IPS-15b (cell line): ENCODE measurements around the gene CDKL2.
"Not testable (repeated sequence)": the region's sequence is repeated elsewhere in the genome, so short reads cannot be mapped to it uniquely, and the experiment has no call there.

Experiments used
- H3K27me3 ChIP-seq: one replicate; pipeline ENCODE4 v1.6.1; 2013; ENCODE audit warnings: low read length; ENCODE audit not compliant: control insufficient read depth, insufficient read depth
- H3K36me3 ChIP-seq: one replicate; pipeline ENCODE4 v1.6.1; 2013; ENCODE audit warnings: low read length; ENCODE audit not compliant: control insufficient read depth, insufficient read depth
- H3K4me1 ChIP-seq: one replicate; pipeline ENCODE4 v1.6.1; 2013; ENCODE audit warnings: mild to moderate bottlenecking, low read length; ENCODE audit not compliant: control insufficient read depth, insufficient read depth
- H3K4me3 ChIP-seq: one replicate; pipeline ENCODE4 v1.5.1; 2013; ENCODE audit warnings: low read depth, low read length
- H3K9ac ChIP-seq: one replicate; pipeline ENCODE4 v1.6.1; 2013; ENCODE audit warnings: low read depth, mild to moderate bottlenecking, low read length
- H3K9me3 ChIP-seq: one replicate; pipeline ENCODE4 v1.6.1; 2013; ENCODE audit warnings: mild to moderate bottlenecking, low read length; ENCODE audit not compliant: control insufficient read depth, insufficient read depth

CDKL2 gene

GRCh38 chr4:75545526-75545925 is 84.8 kb downstream of the CDKL2 start:
- Histone ChIP-seq H3K4me1 (no peaks in the 10 kb centered on the region), H3K4me3 (no peak overlapping the region), H3K36me3 (no peaks in the 10 kb centered on the region), H3K9ac (no peak overlapping the region), H3K9me3 (no peaks in the 10 kb centered on the region), H3K27me3 (no peaks in the 10 kb centered on the region)

GRCh38 chr4:75544870-75545269 is 85.5 kb downstream of the CDKL2 start:
- no peak overlapping the region for H3K4me3 ChIP-seq
- H3K4me1 ChIP-seq = no peaks in the 10 kb centered on the region
- no peaks in the 10 kb centered on the region for H3K36me3 ChIP-seq
- H3K9me3 ChIP-seq = no peaks in the 10 kb centered on the region
- H3K27me3 ChIP-seq = no peaks in the 10 kb centered on the region
- no peak overlapping the region for H3K9ac ChIP-seq

- not testable (repeated sequence) for H3K36me3 ChIP-seq, H3K9ac ChIP-seq, H3K27me3 ChIP-seq, H3K9me3 ChIP-seq, H3K4me3 ChIP-seq, H3K4me1 ChIP-seq
These were observed 86.1 kb downstream of the CDKL2 start for GRCh38 chr4:75544220-75544619.

GRCh38 chr4:75542824-75543223 is 87.5 kb downstream of the CDKL2 start:
- no peaks in the 10 kb centered on the region for H3K27me3 ChIP-seq
- no peaks in the 10 kb centered on the region for H3K9me3 ChIP-seq
- no peak overlapping the region for H3K9ac ChIP-seq
- H3K36me3 ChIP-seq = no peaks in the 10 kb centered on the region
- no peaks in the 10 kb centered on the region for H3K4me1 ChIP-seq
- H3K4me3 ChIP-seq = no peak overlapping the region

- not testable (repeated sequence) for H3K4me3 ChIP-seq, H3K27me3 ChIP-seq, H3K9ac ChIP-seq, H3K4me1 ChIP-seq, H3K36me3 ChIP-seq, H3K9me3 ChIP-seq
These were observed 93.0 kb downstream of the CDKL2 start for GRCh38 chr4:75537308-75537707.

- not testable (repeated sequence) for H3K9me3 ChIP-seq, H3K27me3 ChIP-seq, H3K4me3 ChIP-seq, H3K36me3 ChIP-seq, H3K9ac ChIP-seq, H3K4me1 ChIP-seq
These were observed 96.4 kb downstream of the CDKL2 start for GRCh38 chr4:75533926-75534325.

- not testable (repeated sequence) for H3K9me3 ChIP-seq, H3K36me3 ChIP-seq, H3K27me3 ChIP-seq, H3K4me3 ChIP-seq, H3K4me1 ChIP-seq, H3K9ac ChIP-seq
These were observed 96.9 kb downstream of the CDKL2 start for GRCh38 chr4:75533339-75533887.

- not testable (repeated sequence) for H3K27me3 ChIP-seq, H3K4me3 ChIP-seq, H3K9ac ChIP-seq, H3K4me1 ChIP-seq, H3K9me3 ChIP-seq, H3K36me3 ChIP-seq
These were observed 98.7 kb downstream of the CDKL2 start for GRCh38 chr4:75531536-75532143.

GRCh38 chr4:75530556-75531322 is 99.6 kb downstream of the CDKL2 start:
- Histone ChIP-seq H3K36me3 (peaks cover 5% of the 10 kb centered on the region), H3K4me1 (no peaks in the 10 kb centered on the region), H3K9ac (no peak overlapping the region), H3K4me3 (no peak overlapping the region), H3K9me3 (peaks cover 3% of the 10 kb centered on the region), H3K27me3 (no peaks in the 10 kb centered on the region)
